H1 (cell line): ENCODE results near the gene ACLY. TPM values are rescaled to one million over a fixed set of nuclear protein-coding genes. Genes with fewer than 3 reads are reported as not detected.
A peak's percentile ranks its signal among the peaks of the same experiment; 100 is the strongest.

Source experiments
- CTCF ChIA-PET: fragments of 300-600 bp; sonication (Branson Sonifier 250); formaldehyde crosslinking; loops from one replicate; lab custom pipeline; 2021; ENCODE audit not compliant: partially characterized antibody; lab: Charles Lee
- POLR2A ChIA-PET: fragments of 300-600 bp; sonication (Branson Sonifier 250); formaldehyde crosslinking; loops from one replicate; lab custom pipeline; 2021; ENCODE audit warnings: inconsistent platforms; ENCODE audit not compliant: partially characterized antibody; lab: Charles Lee
- DNase-seq, 2 experiments: peaks; one replicate each; pipeline versions ENCODE4 v3.0.0 to v3.0.0-alpha.2; 2010 to 2022; ENCODE audit warnings: low spot score in 2 of 2, low read depth in 1 of 2, mixed read lengths in 1 of 2
- FAIRE-seq: peaks from 2 replicates; lab custom pipeline; 2011; peaks lifted over from hg19 to GRCh38; lab: Jason Lieb, UNC
- H2AFZ ChIP-seq: 2 replicates; pipeline ENCODE4 v1.8.1; 2012; ENCODE audit warnings: low read length, inconsistent platforms
- H2AK5ac ChIP-seq: 2 replicates; pipeline ENCODE4 v1.6.1; 2013; ENCODE audit warnings: low read depth, low read length
- H2BK120ac ChIP-seq: replicated peaks from 2 replicates; pipeline ENCODE3; 2013; ENCODE audit warnings: low read depth, low read length, inconsistent platforms
- H2BK12ac ChIP-seq: 2 replicates; pipeline ENCODE4 v1.6.1; 2013; ENCODE audit warnings: low read depth, low read length
- H2BK15ac ChIP-seq: 2 replicates; pipeline ENCODE4 v1.6.1; 2013; ENCODE audit warnings: low read length
- H2BK20ac ChIP-seq: 2 replicates; pipeline ENCODE4 v1.6.1; 2013; ENCODE audit warnings: low read length
- H2BK5ac ChIP-seq: 2 replicates; pipeline ENCODE4 v1.6.1; 2013; ENCODE audit warnings: low read depth, low read length
- H3K14ac ChIP-seq: 2 replicates; pipeline ENCODE4 v1.6.1; 2013; ENCODE audit warnings: inconsistent platforms; ENCODE audit not compliant: insufficient read length
- H3K18ac ChIP-seq: 2 replicates; pipeline ENCODE4 v1.6.1; 2013; ENCODE audit warnings: low read length; ENCODE audit errors: extremely low read depth
- H3K23ac ChIP-seq: 2 replicates; pipeline ENCODE4 v1.6.1; 2013; ENCODE audit warnings: inconsistent platforms; ENCODE audit not compliant: insufficient read length
- H3K23me2 ChIP-seq: 2 replicates; pipeline ENCODE4 v1.6.1; 2013; ENCODE audit warnings: low read depth, low read length
- H3K27ac ChIP-seq: 2 replicates; pipeline ENCODE4 v1.6.1; 2011; ENCODE audit warnings: low read depth, low read length, inconsistent platforms
- H3K27me3 ChIP-seq, 4 experiments: replicated peaks in 1 of 4; 1 replicate in 1 of 4; 2 replicates in 3 of 4; pipeline versions ENCODE4 v1.6.1 to v1.8.1; 2011 to 2013; ENCODE audit warnings: low read length in 3 of 4, mild to moderate bottlenecking in 3 of 4, inconsistent platforms in 2 of 4, mixed read lengths in 2 of 4, moderate library complexity in 1 of 4; ENCODE audit not compliant: control insufficient read depth in 3 of 4, insufficient read depth in 3 of 4; ENCODE audit errors: extremely low read depth in 1 of 4
- H3K36me3 ChIP-seq, 4 experiments: 2 replicates each; pipeline versions ENCODE4 v1.6.1 to v1.8.1; 2011 to 2013; ENCODE audit warnings: mild to moderate bottlenecking in 4 of 4, low read length in 3 of 4, moderate library complexity in 2 of 4, control low read depth in 1 of 4, inconsistent platforms in 1 of 4; ENCODE audit not compliant: insufficient read depth in 4 of 4, control insufficient read depth in 2 of 4
- H3K4ac ChIP-seq: replicated peaks from 2 replicates; pipeline ENCODE3; 2013; ENCODE audit warnings: low read length, low read depth, mixed read lengths, inconsistent platforms; ENCODE audit not compliant: insufficient read length
- H3K4me1 ChIP-seq, 4 experiments: replicated peaks in 1 of 4; 1 replicate in 1 of 4; 2 replicates in 3 of 4; pipeline versions ENCODE4 v1.6.1 to v1.8.1; 2011 to 2013; ENCODE audit warnings: low read length in 3 of 4, inconsistent platforms in 2 of 4, mixed read lengths in 1 of 4; ENCODE audit not compliant: insufficient read depth in 4 of 4, control insufficient read depth in 3 of 4
- H3K4me2 ChIP-seq, 2 experiments: 2 replicates each; pipeline versions ENCODE4 v1.6.1 to v1.8.1; 2011 to 2013; ENCODE audit warnings: low read depth in 2 of 2, low read length in 2 of 2, control low read depth in 1 of 2, inconsistent platforms in 1 of 2, mild to moderate bottlenecking in 1 of 2; ENCODE audit not compliant: insufficient read depth in 1 of 2
- H3K4me3 ChIP-seq, 4 experiments: fragments of 200-600, 300-600 bp in 1 of 4; sonication (generic), shearing (Covaris generic), sonication (Bioruptor Twin) in 1 of 4; 2 replicates each; pipeline versions ENCODE4 v1.5.1 to v1.8.1; 2011 to 2016; ENCODE audit warnings: low read length in 4 of 4, low read depth in 3 of 4, control low read depth in 2 of 4, inconsistent platforms in 2 of 4, mild to moderate bottlenecking in 2 of 4, mixed read lengths in 1 of 4, moderate library complexity in 1 of 4; ENCODE audit not compliant: insufficient read depth in 2 of 4; ENCODE audit errors: extremely low read depth in 1 of 4
- H3K56ac ChIP-seq: replicated peaks from 2 replicates; pipeline ENCODE3; 2013; ENCODE audit warnings: low read depth, mild to moderate bottlenecking, mixed read lengths, low read length, inconsistent platforms; ENCODE audit not compliant: insufficient read length
- H3K79me1 ChIP-seq: 2 replicates; pipeline ENCODE4 v1.6.1; 2013; ENCODE audit warnings: low read depth, low read length, control low read depth
- H3K79me2 ChIP-seq, 2 experiments: 2 replicates each; pipeline versions ENCODE4 v1.6.1 to v1.8.1; 2012 to 2013; ENCODE audit warnings: low read length in 2 of 2, mild to moderate bottlenecking in 2 of 2, inconsistent platforms in 1 of 2; ENCODE audit not compliant: insufficient read depth in 2 of 2, control insufficient read depth in 1 of 2
- H3K9ac ChIP-seq, 4 experiments: replicated peaks in 1 of 4; 1 replicate in 1 of 4; 2 replicates in 3 of 4; pipeline versions ENCODE4 v1.6.1 to v1.8.1; 2011 to 2013; ENCODE audit warnings: low read depth in 3 of 4, low read length in 3 of 4, control low read depth in 2 of 4, mild to moderate bottlenecking in 2 of 4, moderate library complexity in 2 of 4, inconsistent platforms in 1 of 4; ENCODE audit errors: extremely low read depth in 1 of 4
- H3K9me3 ChIP-seq, 2 experiments: 2 replicates each; pipeline versions ENCODE4 v1.6.1 to v1.8.1; 2012 to 2013; ENCODE audit warnings: mild to moderate bottlenecking in 2 of 2, moderate library complexity in 2 of 2, control low read depth in 1 of 2, inconsistent platforms in 1 of 2, low read depth in 1 of 2, low read length in 1 of 2, mixed read lengths in 1 of 2; ENCODE audit not compliant: insufficient read depth in 2 of 2
- H4K20me1 ChIP-seq, 2 experiments: replicated peaks in 1 of 2; 2 replicates each; pipeline versions ENCODE3 to v1.8.1; 2011 to 2013; ENCODE audit warnings: inconsistent platforms in 2 of 2, low read length in 2 of 2, mild to moderate bottlenecking in 1 of 2; ENCODE audit not compliant: insufficient read depth in 2 of 2, control insufficient read depth in 1 of 2
- H4K5ac ChIP-seq: 2 replicates; pipeline ENCODE4 v1.6.1; 2013; ENCODE audit warnings: low read length, low read depth, mixed read lengths, inconsistent platforms; ENCODE audit not compliant: insufficient read length
- H4K8ac ChIP-seq: 2 replicates; pipeline ENCODE4 v1.8.0; 2013; ENCODE audit warnings: mild to moderate bottlenecking, moderate library complexity, low read length, inconsistent platforms; ENCODE audit not compliant: insufficient read depth; ENCODE audit errors: extremely low read depth
- H4K91ac ChIP-seq: replicated peaks from 2 replicates; pipeline ENCODE3; 2013; ENCODE audit warnings: low read length, mixed read lengths, inconsistent platforms; ENCODE audit not compliant: insufficient read length
- CEBPB ChIP-seq: IDR thresholded peaks from 2 replicates; pipeline ENCODE4 v1.6.1; 2012; ENCODE audit warnings: low read depth, low read length
- EZH2 ChIP-seq: fragments of 200-600 bp; sonication (generic); IDR thresholded peaks from 2 replicates; pipeline ENCODE4 v1.7.1; 2012; ENCODE audit warnings: low read depth, mild to moderate bottlenecking, moderate library complexity, low read length, inconsistent platforms; ENCODE audit not compliant: severe bottlenecking
- GTF2F1 ChIP-seq: IDR thresholded peaks from 2 replicates; pipeline ENCODE4 v1.6.1; 2012; ENCODE audit warnings: low read depth, low read length, improper control_type of control experiment, borderline replicate concordance
- RBBP5 ChIP-seq: IDR thresholded peaks from 2 replicates; pipeline ENCODE4 v1.7.1; 2012; ENCODE audit warnings: low read depth, mild to moderate bottlenecking, inconsistent platforms, low read length, moderate library complexity, borderline replicate concordance
- RNF2 ChIP-seq: fragments of 200-900, 300-1000 bp; sonication (generic); IDR thresholded peaks from 2 replicates; pipeline ENCODE4 v1.7.1; 2016; ENCODE audit warnings: borderline replicate concordance, low read depth, mild to moderate bottlenecking, antibody characterized with exemption, low read length; ENCODE audit not compliant: poor library complexity, severe bottlenecking; ENCODE audit errors: missing control alignments
- SAP30 ChIP-seq: fragments of 300-600 bp; sonication (generic); IDR thresholded peaks from 2 replicates; pipeline ENCODE4 v1.7.1; 2012; ENCODE audit warnings: low read length, moderate library complexity, mild to moderate bottlenecking, inconsistent platforms; ENCODE audit not compliant: insufficient read depth, insufficient replicate concordance
- SIRT6 ChIP-seq: IDR thresholded peaks from one replicate; pipeline ENCODE4 v1.7.1; 2012; ENCODE audit warnings: low read length, inconsistent platforms
- TBP ChIP-seq: IDR thresholded peaks from 2 replicates; pipeline ENCODE4 v1.6.1; 2011; ENCODE audit warnings: low read depth, low read length, improper control_type of control experiment
- WGBS, 2 experiments: shearing (Covaris generic) in 1 of 2; methylation state at CpG; one replicate each; pipeline versions ENCODE4 v1.1.6 to v1.1.7; 2013 to 2015; ENCODE audit warnings: low lambda C conversion rate in 2 of 2, mixed read lengths in 2 of 2, inconsistent platforms in 1 of 2, low coverage in 1 of 2, missing lambda C conversion rate in 1 of 2; ENCODE audit not compliant: insufficient replicate concordance in 2 of 2, insufficient coverage in 1 of 2, insufficient read length in 1 of 2; ENCODE audit errors: extremely low coverage in 1 of 2, missing lambda C conversion rate in 1 of 2; 5-methylcytosine and 5-hydroxymethylcytosine counted together
- polyA plus RNA-seq, 7 experiments: library from polyadenylated mRNA; depleted of rRNA in 3 of 7; stranded (reverse) in 5 of 7; unstranded in 2 of 7; fragments of >200 nt in 5 of 7; fragments of 200-250 nt in 2 of 7; gene quantifications; 1 replicate in 5 of 7; 2 replicates in 1 of 7; 4 replicates in 1 of 7; pipeline versions ENCODE4 v1.2.1 to v1.2.3, GENCODE V29; 2011 to 2013; ENCODE audit warnings: missing spikeins in 2 of 7, mixed read lengths in 2 of 7
- total RNA-seq: library from RNA; stranded (reverse); fragmentation: NEBNext Ultra II Directional; extraction: Animal tissue kit (Norgen Biotek cat#: 25700); gene quantifications from 2 replicates; pipeline ENCODE4 v1.2.1, GENCODE V29; 2021
- TF ChIP-seq, protein P1 (sequence below), 3 experiments: IDR thresholded peaks; 1 replicate in 2 of 3; 2 replicates in 1 of 3; pipeline versions ENCODE4 v1.5.1 to v1.6.1; 2011; ENCODE audit warnings: low read length in 3 of 3, mild to moderate bottlenecking in 3 of 3, inconsistent platforms in 2 of 3, low read depth in 1 of 3, moderate library complexity in 1 of 3; ENCODE audit not compliant: insufficient read depth in 1 of 3; ENCODE audit errors: control extremely low read depth in 1 of 3

Gene ACLY
- total and polyA plus RNA-seq, 2 of the 8 experiments (the other 6 are each of a cell fraction or from before 2014, with no cell fraction given): 167 to 393 TPM

DNA sequence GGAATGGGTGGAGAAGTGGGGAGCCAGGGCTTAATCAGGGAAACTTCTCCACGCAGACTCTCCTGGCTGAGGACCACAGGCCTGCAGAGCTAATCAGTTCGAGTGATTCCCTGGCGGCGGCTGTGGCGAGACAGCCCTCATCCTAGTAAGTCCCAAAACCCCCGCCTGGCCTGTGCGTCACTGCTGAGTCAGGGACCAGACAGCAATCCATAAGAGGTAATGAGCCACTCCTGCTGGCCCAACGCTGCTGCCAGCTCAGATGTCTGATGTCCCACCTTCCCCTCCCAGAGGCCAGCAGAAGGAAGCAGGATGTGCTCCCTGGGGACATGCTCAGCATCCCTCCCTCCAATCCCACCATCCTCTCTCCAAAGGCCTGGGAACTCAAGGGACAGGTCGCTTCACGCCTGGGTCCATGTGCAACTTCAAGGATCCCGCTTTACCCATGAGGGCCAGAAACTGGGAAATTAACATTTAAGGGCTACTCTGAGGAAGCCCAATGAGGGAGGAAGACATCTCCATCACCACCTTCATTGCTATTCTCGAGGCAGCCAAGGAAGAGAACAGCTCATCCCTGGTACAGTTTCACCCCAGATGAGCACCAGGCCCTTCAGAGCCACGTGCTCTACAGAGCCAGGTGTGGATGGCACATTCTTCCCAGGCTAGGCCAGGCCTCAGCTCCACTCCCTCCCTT is 7.9 kb downstream of the ACLY start:
- no peak overlapping the region for H3K4ac ChIP-seq
- H3K9ac ChIP-seq: no peak overlapping the region
- no peak overlapping the region for H2BK15ac ChIP-seq
- H3K56ac ChIP-seq: no peak overlapping the region
- no peak overlapping the region for H2AK5ac ChIP-seq
- POLR2A ChIA-PET: interaction anchor here (0.9 to 1.7 kb wide), 5 partner anchors 15 to 125 kb away, joined by 3 to 4 read pairs (median 3); partner anchors contain the start of gene KLHL11
- H3K79me2 ChIP-seq: peaks cover 6 to 52% of the 10 kb centered on the region in 2 experiments
- H4K8ac ChIP-seq: peak overlapping the region; percentile 19
- H2BK12ac ChIP-seq: no peak overlapping the region
- H3K79me1 ChIP-seq: peaks cover 24% of the 10 kb centered on the region
- H3K23me2 ChIP-seq: peaks cover 1% of the 10 kb centered on the region; the same call in 1 of the 2 replicates
- FAIRE-seq (no peak), DNase-seq (no peak)
- H4K5ac ChIP-seq: no peak overlapping the region
- no peaks in the 10 kb centered on the region for H3K9me3 ChIP-seq
- peaks cover 29 to 64% of the 10 kb centered on the region in 2 experiments for H4K20me1 ChIP-seq
- H2BK20ac ChIP-seq: no peak overlapping the region
- H3K27me3 ChIP-seq: no peaks in the 10 kb centered on the region
- H3K23ac ChIP-seq: no peak overlapping the region
- 96% methylated on average over 13 of the region's 13 CpGs; no CpG with 5 or more reads in 1 of the 2 experiments for WGBS, 2 experiments
- H3K18ac ChIP-seq: no peak overlapping the region
- no peak overlapping the region for H3K4me3 ChIP-seq
- CTCF ChIA-PET: interaction anchor here (0.8 to 16.0 kb wide), 6 partner anchors 15 to 130 kb away, joined by 3 to 205 read pairs (median 3); partner anchors contain the start of gene CNP
- peaks cover 2 to 10% (median 6%) of the 10 kb centered on the region in 4 experiments for H3K4me1 ChIP-seq
- no peak overlapping the region for H3K14ac ChIP-seq
- H4K91ac ChIP-seq: no peak overlapping the region
- H2BK5ac ChIP-seq: no peak overlapping the region
- H3K36me3 ChIP-seq: peaks cover 55 to 79% (median 68%) of the 10 kb centered on the region in 4 experiments
- H2AFZ ChIP-seq: no peak overlapping the region
- no peak overlapping the region for H2BK120ac ChIP-seq
- no peak overlapping the region for H3K4me2 ChIP-seq
- H3K27ac ChIP-seq: no peak overlapping the region
- TF ChIP-seq SIRT6 (no peak), TBP (no peak), CEBPB (no peak), RNF2 (no peak), RBBP5 (no peak), EZH2 (no peak), SAP30 (no peak), GTF2F1 (no peak)
- TF ChIP-seq, protein P1, sequence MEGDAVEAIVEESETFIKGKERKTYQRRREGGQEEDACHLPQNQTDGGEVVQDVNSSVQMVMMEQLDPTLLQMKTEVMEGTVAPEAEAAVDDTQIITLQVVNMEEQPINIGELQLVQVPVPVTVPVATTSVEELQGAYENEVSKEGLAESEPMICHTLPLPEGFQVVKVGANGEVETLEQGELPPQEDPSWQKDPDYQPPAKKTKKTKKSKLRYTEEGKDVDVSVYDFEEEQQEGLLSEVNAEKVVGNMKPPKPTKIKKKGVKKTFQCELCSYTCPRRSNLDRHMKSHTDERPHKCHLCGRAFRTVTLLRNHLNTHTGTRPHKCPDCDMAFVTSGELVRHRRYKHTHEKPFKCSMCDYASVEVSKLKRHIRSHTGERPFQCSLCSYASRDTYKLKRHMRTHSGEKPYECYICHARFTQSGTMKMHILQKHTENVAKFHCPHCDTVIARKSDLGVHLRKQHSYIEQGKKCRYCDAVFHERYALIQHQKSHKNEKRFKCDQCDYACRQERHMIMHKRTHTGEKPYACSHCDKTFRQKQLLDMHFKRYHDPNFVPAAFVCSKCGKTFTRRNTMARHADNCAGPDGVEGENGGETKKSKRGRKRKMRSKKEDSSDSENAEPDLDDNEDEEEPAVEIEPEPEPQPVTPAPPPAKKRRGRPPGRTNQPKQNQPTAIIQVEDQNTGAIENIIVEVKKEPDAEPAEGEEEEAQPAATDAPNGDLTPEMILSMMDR (IDR thresholded peaks at IDR 0.05; ENCODE audit: control extremely low read depth in 1 of 3, insufficient read depth in 1 of 3, low read depth in 1 of 3, low read length in 3 of 3): no peak
